K562 (cell line): Measurements from ENCODE around the gene ZNF609. TPM values are rescaled to one million over a fixed set of nuclear protein-coding genes. Genes with fewer than 3 reads are reported as not detected.

ENCODE experiments used
- ADNP ChIP-seq: fragments of 200-800 bp; sonication (Bioruptor generic); IDR thresholded peaks from 2 replicates; pipeline ENCODE4 v1.6.1; 2016; ENCODE audit warnings: missing genetic modification characterization, missing compliant biosample characterization
- CAMTA2 ChIP-seq: fragments of 250-450 bp; sonication (Bioruptor Pico); conservative IDR thresholded peaks from 2 replicates; pipeline ENCODE4 v1.5.1; 2022
- CEBPZ ChIP-seq: fragments of 150-350 bp; IDR thresholded peaks from 2 replicates; pipeline ENCODE4 v1.6.1; 2014; ENCODE audit warnings: low read depth, mild to moderate bottlenecking, low read length, borderline replicate concordance
- CHD4 ChIP-seq: fragments of 200-600 bp; sonication (generic); IDR thresholded peaks from 3 replicates; pipeline ENCODE4 v1.6.1; 2012; ENCODE audit warnings: low read depth, mild to moderate bottlenecking, mixed read lengths, low read length, inconsistent platforms; ENCODE audit not compliant: insufficient read depth, insufficient replicate concordance, poor library complexity, severe bottlenecking
- CREBBP ChIP-seq: IDR thresholded peaks from one replicate; pipeline ENCODE4 v1.6.1; 2012; ENCODE audit warnings: low read depth, mild to moderate bottlenecking, control low read depth, inconsistent platforms, low read length
- CREM ChIP-seq: IDR thresholded peaks from 2 replicates; pipeline ENCODE4 v1.6.1; 2014; ENCODE audit warnings: antibody characterized with exemption, low read depth
- DPF2 ChIP-seq: fragments of 450-650 bp; IDR thresholded peaks from 2 replicates; pipeline ENCODE4 v1.6.1; 2016
- ELF1 ChIP-seq: fragments of 200-800 bp; sonication (Bioruptor generic); IDR thresholded peaks from 2 replicates; pipeline ENCODE4 v1.6.1; 2016; ENCODE audit warnings: missing genetic modification characterization, missing compliant biosample characterization
- ETS2 ChIP-seq: IDR thresholded peaks from 2 replicates; pipeline ENCODE4 v1.6.1; 2016; ENCODE audit warnings: borderline replicate concordance, missing genetic modification characterization, mild to moderate bottlenecking, moderate library complexity, missing compliant biosample characterization; ENCODE audit not compliant: poor library complexity, severe bottlenecking
- GTF2E2 ChIP-seq: fragments of 200-800 bp; sonication (Bioruptor generic); IDR thresholded peaks from 2 replicates; pipeline ENCODE4 v1.6.1; 2016; ENCODE audit warnings: missing genetic modification characterization, missing compliant biosample characterization
- HDAC1 ChIP-seq, 2 experiments: fragments of 450-650 bp; IDR thresholded peaks; 2 replicates each; pipeline ENCODE4 v1.6.1; 2016 to 2017; ENCODE audit warnings: inconsistent platforms in 1 of 2, mild to moderate bottlenecking in 1 of 2, moderate library complexity in 1 of 2
- HMBOX1 ChIP-seq: sonication (generic); IDR thresholded peaks from 2 replicates; pipeline ENCODE4 v1.6.1; 2016
- KLF16 ChIP-seq: IDR thresholded peaks from 2 replicates; pipeline ENCODE4 v1.6.1; 2016; ENCODE audit warnings: antibody characterized with exemption
- MAZ ChIP-seq, 2 experiments: fragments of 450-650 bp in 1 of 2; sonication (generic) in 1 of 2; formaldehyde crosslinking; IDR thresholded peaks in 1 of 2; conservative IDR thresholded peaks in 1 of 2; 2 replicates each; pipeline versions ENCODE4 v1.4.0 to v1.5.0; 2020; ENCODE audit warnings: mild to moderate bottlenecking in 1 of 2, missing genetic modification reagents in 1 of 2
- POLR2B ChIP-seq: fragments of 450-650 bp; IDR thresholded peaks from 2 replicates; pipeline ENCODE4 v1.6.1; 2018; ENCODE audit warnings: low read depth; ENCODE audit not compliant: partially characterized antibody
- POLR2G ChIP-seq: fragments of 200-400 bp; formaldehyde crosslinking; IDR thresholded peaks from 2 replicates; pipeline ENCODE4 v1.6.1; 2017; ENCODE audit warnings: low read depth, mild to moderate bottlenecking, antibody characterized with exemption, low read length, moderate library complexity
- PTBP1 ChIP-seq: fragments of 200-400 bp; formaldehyde crosslinking; IDR thresholded peaks from 2 replicates; pipeline ENCODE4 v1.6.1; 2017; ENCODE audit warnings: low read depth, low read length
- RNF2 ChIP-seq: sonication (generic); IDR thresholded peaks from 2 replicates; pipeline ENCODE4 v1.6.1; 2016
- SIN3B ChIP-seq: fragments of 450-650 bp; IDR thresholded peaks from 2 replicates; pipeline ENCODE4 v1.6.1; 2017; ENCODE audit warnings: low read depth, mild to moderate bottlenecking, moderate library complexity
- TCF15 ChIP-seq: fragments of 250-450 bp; sonication (Bioruptor Pico); IDR thresholded peaks from 2 replicates; pipeline ENCODE4 v1.8.0; 2022; ENCODE audit warnings: moderate library complexity, mild to moderate bottlenecking, inconsistent platforms
- ZBED1 ChIP-seq: IDR thresholded peaks from 2 replicates; pipeline ENCODE4 v1.6.1; 2014
- ZKSCAN8 ChIP-seq: fragments of 200-800 bp; sonication (Bioruptor generic); IDR thresholded peaks from 2 replicates; pipeline ENCODE4 v1.6.1; 2016; ENCODE audit warnings: missing genetic modification characterization, missing compliant biosample characterization
- ZNF175 ChIP-seq: fragments of 200-800 bp; sonication (Bioruptor generic); IDR thresholded peaks from 2 replicates; pipeline ENCODE4 v1.6.1; 2016; ENCODE audit warnings: low read depth, mild to moderate bottlenecking, missing genetic modification characterization, missing compliant biosample characterization
- ZNF212 ChIP-seq: fragments of 450-650 bp; formaldehyde crosslinking; IDR thresholded peaks from 2 replicates; pipeline ENCODE4 v1.4.0; 2020; ENCODE audit warnings: mild to moderate bottlenecking
- ZNF695 ChIP-seq: fragments of 450-650 bp; formaldehyde crosslinking; IDR thresholded peaks from 2 replicates; pipeline ENCODE4 v1.4.0; 2020; ENCODE audit warnings: mild to moderate bottlenecking, moderate library complexity
- ZNF76 ChIP-seq: fragments of 250-450 bp; sonication (Bioruptor Pico); IDR thresholded peaks from 2 replicates; pipeline ENCODE4 v1.4.0; 2020; ENCODE audit warnings: mild to moderate bottlenecking, moderate library complexity, borderline replicate concordance
- polyA plus RNA-seq, 8 experiments: library from polyadenylated mRNA; depleted of rRNA in 4 of 8; stranded (reverse) in 5 of 8; unstranded in 3 of 8; fragments of >200 nt; fragmentation: Nextera tagmentation in 2 of 8; fragmentation: Illumina TruSeq in 1 of 8; extraction: Ambion mirVana in 2 of 8; extraction: Trizol in 1 of 8; gene quantifications; 2 replicates each; pipeline versions ENCODE4 v1.2.1 to v1.2.3, GENCODE V29; 2011 to 2014; ENCODE audit warnings: inconsistent platforms in 1 of 8, missing spikeins in 1 of 8
- total RNA-seq, 7 experiments: library from RNA; depleted of rRNA in 6 of 7; stranded (reverse); fragments of >200 nt in 6 of 7; fragmentation: Illumina TruSeq in 2 of 7; extraction: Trizol in 2 of 7; gene quantifications; 2 replicates each; pipeline versions ENCODE4 v1.2.1 to v1.2.3, GENCODE V29; 2011 to 2021; ENCODE audit warnings: low replicate concordance in 1 of 7

The ZNF609 gene
- total and polyA plus RNA-seq, 9 of the 15 experiments (the other 6 are each of a cell fraction or from before 2014, with no cell fraction given) = 3.0 to 38.7 (median 17.8) TPM

- TF ChIP-seq CEBPZ (no peak), ZBED1 (0 out of 2 replicates have a peak, but pooled peaks have one; percentile 68), KLF16 (peak; percentile 88), CREM (0 out of 2 replicates have a peak, but pooled peaks have one; percentile 27), TCF15 (CRISPR knock-in tag) (no peak), SIN3B (no peak), HMBOX1 (peak; percentile 95), POLR2G (no peak), CREBBP (no peak), ZKSCAN8 (CRISPR knock-in tag) (no peak), HDAC1 (IDR thresholded peaks at IDR 0.05) (peak; percentile 10 to 85; a peak in 2 of 4 replicates), RNF2 (peak; percentile 78), ELF1 (tag) (no peak; the same call in 1 of the 2 replicates), DPF2 (peak; percentile 75), ADNP (tag) (0 out of 2 replicates have a peak, but pooled peaks have one; percentile 46), ZNF695 (CRISPR knock-in tag) (no peak), PTBP1 (no peak), GTF2E2 (tag) (no peak), MAZ (CRISPR knock-in tag; conservative IDR thresholded peaks at IDR 0.05 in 1 of 2, IDR thresholded peaks at IDR 0.05 in 1 of 2) (peak in 1 of 2 experiments; percentile 40; a peak in 1 of 4 replicates), POLR2B (no peak), CAMTA2 (CRISPR knock-in tag) (no peak), ZNF76 (CRISPR knock-in tag) (no peak), ZNF175 (CRISPR knock-in tag) (no peak), ETS2 (no peak), ZNF212 (no peak), CHD4 (no peak)
Observed at GRCh38 chr15:64430000-64430735, 30.2 kb upstream of the ZNF609 start (continued).
